Breast epithelium (tissue), 4 donors: ENCODE results near the gene CPXM1. TPM values are rescaled to one million over a fixed set of nuclear protein-coding genes. Genes with fewer than 3 reads are reported as not detected.

ENCODE experiments used
- DNase-seq, 2 donors: peaks; one replicate each; pipeline ENCODE4 v3.0.0-alpha.2; 2019; ENCODE audit warnings: low spot score in 2 of 2
- H3K27ac ChIP-seq, 2 donors: fragments of 200-600 bp; sonication (generic) in 1 of 2; one replicate each; pipeline ENCODE4 v1.5.1; 2016 to 2019; ENCODE audit warnings: mild to moderate bottlenecking in 1 of 2
- H3K27me3 ChIP-seq, 2 donors: fragments of 200-600 bp; sonication (generic) in 1 of 2; one replicate each; pipeline versions ENCODE4 v1.5.1 to v1.6.0; 2017 to 2019; ENCODE audit warnings: control low read depth in 1 of 2, mild to moderate bottlenecking in 1 of 2
- H3K36me3 ChIP-seq: fragments of 200-600 bp; one replicate; pipeline ENCODE4 v1.5.1; 2019
- H3K4me1 ChIP-seq, 2 donors: fragments of 200-600 bp; sonication (generic); one replicate each; pipeline ENCODE4 v1.5.1; 2016 to 2019; ENCODE audit warnings: control low read depth in 1 of 2
- H3K4me3 ChIP-seq, 3 donors: fragments of 200-600 bp; sonication (generic); 1 replicate in 2 of 3; 2 replicates in 1 of 3; pipeline ENCODE4 v1.5.1; 2016 to 2019; ENCODE audit warnings: mild to moderate bottlenecking in 3 of 3, moderate library complexity in 2 of 3
- H3K9me3 ChIP-seq, 2 donors: fragments of 200-600 bp; sonication (generic) in 1 of 2; one replicate each; pipeline ENCODE4 v1.5.1; 2016 to 2019; ENCODE audit warnings: control low read depth in 1 of 2
- CTCF ChIP-seq, 3 donors: fragments of 450-650 bp; IDR thresholded peaks; one replicate each; pipeline ENCODE4 v1.5.1; 2016 to 2017; ENCODE audit warnings: antibody characterized with exemption in 3 of 3, mild to moderate bottlenecking in 3 of 3, moderate library complexity in 3 of 3
- POLR2A ChIP-seq: fragments of 450-650 bp; IDR thresholded peaks from one replicate; pipeline ENCODE4 v1.6.1; 2016; ENCODE audit warnings: antibody characterized with exemption, mild to moderate bottlenecking, moderate library complexity
- POLR2AphosphoS5 ChIP-seq, 3 donors: sonication (generic); formaldehyde crosslinking; IDR thresholded peaks; one replicate each; pipeline ENCODE4 v1.6.1; 2017; ENCODE audit warnings: antibody characterized with exemption in 3 of 3
- intact Hi-C: fragments of 100-400 bp; cut with DNase I; formaldehyde crosslinking; loops from one replicate; pipeline ENCODE4 v1.15.1; 2023; ENCODE audit warnings: low total_unique reads
- total RNA-seq, 3 donors: library from RNA; depleted of rRNA; stranded (reverse); fragments of >200 nt; gene quantifications; one replicate each; pipeline ENCODE4 v1.1.0, GENCODE V29; 2016

CPXM1 gene
- total RNA-seq, 3 donors from 2014 or later, result 23.1 to 45.4 (median 28.5) TPM

- Histone ChIP-seq H3K27ac (no peak overlapping the region), H3K9me3 (no peaks in the 10 kb centered on the region), H3K27me3 (no peaks in the 10 kb centered on the region), H3K4me3 (no peak overlapping the region), H3K36me3 (no peaks in the 10 kb centered on the region), H3K4me1 (no peaks in the 10 kb centered on the region)
- no peak for TF ChIP-seq POLR2A
- no peak for TF ChIP-seq POLR2AphosphoS5 (IDR thresholded peaks at IDR 0.05)
- TF ChIP-seq CTCF (IDR thresholded peaks at IDR 0.05), result no peak
- DNase-seq, result no peak
- intact Hi-C loops, result no loop called here
Observed at GRCh38 chr20:2745936-2746635, 54.3 kb downstream of the CPXM1 start.

GRCh38 chr20:2745060-2745910 is 55.1 kb downstream of the CPXM1 start:
- no peak for DNase-seq
- no peaks in the 10 kb centered on the region for H3K9me3 ChIP-seq
- TF ChIP-seq POLR2A (no peak), POLR2AphosphoS5 (IDR thresholded peaks at IDR 0.05) (no peak), CTCF (IDR thresholded peaks at IDR 0.05) (no peak)
- H3K4me3 ChIP-seq, result no peak overlapping the region
- no peaks in the 10 kb centered on the region for H3K36me3 ChIP-seq
- H3K4me1 ChIP-seq, result no peaks in the 10 kb centered on the region
- no peaks in the 10 kb centered on the region for H3K27me3 ChIP-seq
- intact Hi-C loops, result no loop called here
- no peak overlapping the region for H3K27ac ChIP-seq

Other genes with a start within 250 kb of the CPXM1 start
- gene NOP56, start 148.0 kb downstream of the CPXM1 start, total RNA-seq, result 100 to 1,000 TPM in 1 of 3 donors, 10 to 100 TPM in 2; 77.1 to 137 (median 94.8) TPM
- gene IDH3B, start 136.4 kb downstream of the CPXM1 start, total RNA-seq, result 100 to 1,000 TPM; 114 to 119 (median 115) TPM
- gene EBF4, start 107.8 kb downstream of the CPXM1 start, total RNA-seq, result 10 to 100 TPM in 2 of 3 donors, 1 to 10 TPM in 1; 1.6 to 22.0 (median 22.0) TPM
- not detected for gene C20orf141, start 14.4 kb upstream of the CPXM1 start, total RNA-seq
- gene TMEM239, start 15.7 kb upstream of the CPXM1 start, total RNA-seq, result under 1 TPM in 1 of 3 donors, not detected in 2; under 0.01 TPM
- 10 to 100 TPM; 23.4 to 38.0 (median 36.6) TPM for gene PCED1A, start 40.0 kb upstream of the CPXM1 start, total RNA-seq
- 10 to 100 TPM; 25.3 to 34.7 (median 33.8) TPM for gene VPS16, start 40.1 kb upstream of the CPXM1 start, total RNA-seq
- gene PTPRA, start 72.9 kb upstream of the CPXM1 start, total RNA-seq, result 100 to 1,000 TPM in 1 of 3 donors, 10 to 100 TPM in 2; 89.1 to 102 (median 96.0) TPM
- gene GNRH2, start 243.0 kb upstream of the CPXM1 start, total RNA-seq, result not detected
- gene MRPS26, start 245.4 kb upstream of the CPXM1 start, total RNA-seq, result 10 to 100 TPM; 34.4 to 50.8 (median 44.9) TPM